NCI-H748 (cell line): ENCODE data around the gene SFSWAP.
A peak's percentile ranks its signal among the peaks of the same experiment; 100 is the strongest.

Source experiments
- DNase-seq: peaks from one replicate; lab custom pipeline; 2025; ENCODE audit not compliant: unreplicated experiment; lab: John Stamatoyannopoulos, UW

The SFSWAP gene

GRCh38 chr12:131830914-131831571, 120.2 kb downstream of the SFSWAP start:
- DNase-seq = peak; percentile 84

- peak; percentile 82 for DNase-seq
These were observed 120.7 kb downstream of the SFSWAP start for GRCh38 chr12:131831635-131832041.

GRCh38 chr12:131832321-131833231, 121.7 kb downstream of the SFSWAP start:
- peak; percentile 75 for DNase-seq

GRCh38 chr12:131833288-131833895, 122.5 kb downstream of the SFSWAP start:
- no peak for DNase-seq

- peak; percentile 77 for DNase-seq
These were observed 123.2 kb downstream of the SFSWAP start for GRCh38 chr12:131833896-131834641.

- DNase-seq = no peak
These were observed 124.1 kb downstream of the SFSWAP start for GRCh38 chr12:131834798-131835615.

- no peak for DNase-seq
These were observed 124.8 kb downstream of the SFSWAP start for GRCh38 chr12:131835616-131836171.

- DNase-seq = no peak
These were observed 125.3 kb downstream of the SFSWAP start for GRCh38 chr12:131836193-131836592.

- DNase-seq = no peak
These were observed 126.0 kb downstream of the SFSWAP start for GRCh38 chr12:131836714-131837397.

- DNase-seq = no peak
These were observed 129.9 kb downstream of the SFSWAP start for GRCh38 chr12:131840643-131841416.

GRCh38 chr12:131841547-131841946, 130.7 kb downstream of the SFSWAP start:
- DNase-seq = no peak

GRCh38 chr12:131842169-131842568, 131.3 kb downstream of the SFSWAP start:
- no peak for DNase-seq

GRCh38 chr12:131843527-131843926, 132.6 kb downstream of the SFSWAP start:
- no peak for DNase-seq

- DNase-seq = no peak
These were observed 133.2 kb downstream of the SFSWAP start for GRCh38 chr12:131844140-131844539.

- no peak for DNase-seq
These were observed 133.8 kb downstream of the SFSWAP start for GRCh38 chr12:131844656-131845055.

- no peak for DNase-seq
These were observed 134.2 kb downstream of the SFSWAP start for GRCh38 chr12:131845121-131845520.

GRCh38 chr12:131847456-131847855, 136.6 kb downstream of the SFSWAP start:
- DNase-seq = no peak

- DNase-seq = no peak
These were observed 137.9 kb downstream of the SFSWAP start for GRCh38 chr12:131848753-131849152.
